ENCODE data around the gene SCMH1.
"Not testable (repeated sequence)": the region's sequence is repeated elsewhere in the genome, so short reads cannot be mapped to it uniquely, and the experiment has no call there.

Gene SCMH1

GRCh38 chr1:41218152-41218551, 24.0 kb downstream of the SCMH1 start:
- no peak for DNase-seq (ENCODE audit: low read depth, low spot score)
- no peak overlapping the region for H3K27ac ChIP-seq

GRCh38 chr1:41217441-41217840, 24.7 kb downstream of the SCMH1 start:
- no peak for DNase-seq (ENCODE audit: low read depth, low spot score)
- H3K27ac ChIP-seq, result no peak overlapping the region

DNA sequence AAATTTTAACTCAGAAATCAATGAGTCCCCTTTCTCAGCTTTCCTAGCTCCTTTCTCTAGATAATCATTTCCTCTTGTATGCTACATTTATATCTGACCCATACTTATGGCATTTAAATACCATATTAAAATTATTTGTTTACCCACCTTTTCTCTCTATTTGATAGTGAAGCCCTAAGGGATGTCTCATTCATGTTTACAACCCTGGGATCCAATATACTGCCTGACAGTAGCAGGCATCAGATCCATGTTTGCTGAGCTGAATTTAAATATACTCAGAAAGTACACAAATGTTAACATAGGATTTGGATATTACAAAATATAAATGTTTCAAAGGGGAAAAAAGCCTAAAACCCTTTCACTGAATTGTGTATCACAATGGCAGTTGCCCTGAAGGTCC, 26.5 kb downstream of the SCMH1 start:
- no peak overlapping the region for H3K27ac ChIP-seq
- DNase-seq (ENCODE audit: low read depth, low spot score), result no peak

- no peak for DNase-seq (ENCODE audit: low read depth, low spot score)
- no peak overlapping the region for H3K27ac ChIP-seq
Observed at GRCh38 chr1:41213341-41213740, 28.8 kb downstream of the SCMH1 start.

DNA sequence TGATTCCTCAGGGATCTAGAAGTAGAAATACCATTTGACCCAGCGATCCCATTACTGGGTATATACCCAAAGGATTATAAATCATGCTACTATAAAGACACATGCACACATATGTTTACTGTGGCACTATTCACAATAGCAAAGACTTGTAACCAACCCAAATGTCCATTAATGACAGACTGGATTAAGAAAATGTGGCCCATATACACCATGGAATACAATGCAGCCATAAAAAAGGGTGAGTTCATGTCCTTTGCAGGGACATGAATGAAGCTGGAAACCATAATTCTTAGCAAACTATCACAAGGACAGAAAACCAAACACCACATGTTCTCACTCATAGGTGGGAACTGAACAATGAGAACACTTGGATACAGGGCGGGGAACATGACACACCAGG, 30.5 kb downstream of the SCMH1 start:
- not testable (repeated sequence) for H3K27ac ChIP-seq; DNase-seq (ENCODE audit: low read depth, low spot score)

- not testable (repeated sequence) for H3K27ac ChIP-seq; DNase-seq (ENCODE audit: low read depth, low spot score)
Observed at GRCh38 chr1:41207053-41207452, 35.1 kb downstream of the SCMH1 start.

DNA sequence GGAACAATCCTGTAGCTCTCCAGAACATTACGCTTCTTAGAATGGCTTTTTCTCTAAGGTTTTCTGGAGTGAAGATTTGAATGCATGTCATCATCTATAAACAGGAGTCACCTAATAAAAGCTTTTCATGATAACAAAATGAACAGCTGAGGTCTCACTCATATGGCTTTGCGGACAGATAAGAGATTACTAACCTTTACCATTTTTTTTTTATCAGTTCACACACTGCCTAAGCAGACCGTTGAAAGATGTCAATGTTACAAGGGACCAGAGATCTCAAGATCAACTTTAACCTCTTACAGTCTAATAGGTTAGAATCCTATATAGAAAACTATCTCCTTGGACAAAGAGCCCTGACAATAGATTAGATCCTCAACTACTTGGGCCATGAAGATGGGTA, 41.4 kb downstream of the SCMH1 start:
- H3K27ac ChIP-seq, result no peak overlapping the region
- no peak for DNase-seq (ENCODE audit: low read depth, low spot score)

DNA sequence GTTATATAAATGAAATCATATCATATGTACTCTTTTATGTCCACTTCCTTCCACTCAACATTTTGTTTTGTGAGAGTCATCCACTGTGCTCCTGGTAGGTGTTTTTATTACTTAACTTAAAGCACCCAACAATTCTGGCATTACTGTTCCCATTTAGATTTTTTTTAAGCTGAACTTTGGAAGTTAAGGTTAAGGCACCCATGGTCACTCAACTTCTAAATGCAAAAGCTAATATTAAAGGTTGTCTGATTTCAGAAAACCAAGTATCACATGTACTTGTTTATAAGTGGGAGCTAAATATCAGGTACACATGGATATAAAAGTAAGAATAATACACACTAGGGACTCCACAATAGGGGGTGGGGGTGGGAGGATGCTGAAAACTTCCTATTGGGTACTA, 42.7 kb downstream of the SCMH1 start:
- no peak overlapping the region for H3K27ac ChIP-seq
- no peak for DNase-seq (ENCODE audit: low read depth, low spot score)

GRCh38 chr1:41192456-41193178, 49.5 kb downstream of the SCMH1 start:
- no peak for DNase-seq (ENCODE audit: low read depth, low spot score)
- no peak overlapping the region for H3K27ac ChIP-seq

DNA sequence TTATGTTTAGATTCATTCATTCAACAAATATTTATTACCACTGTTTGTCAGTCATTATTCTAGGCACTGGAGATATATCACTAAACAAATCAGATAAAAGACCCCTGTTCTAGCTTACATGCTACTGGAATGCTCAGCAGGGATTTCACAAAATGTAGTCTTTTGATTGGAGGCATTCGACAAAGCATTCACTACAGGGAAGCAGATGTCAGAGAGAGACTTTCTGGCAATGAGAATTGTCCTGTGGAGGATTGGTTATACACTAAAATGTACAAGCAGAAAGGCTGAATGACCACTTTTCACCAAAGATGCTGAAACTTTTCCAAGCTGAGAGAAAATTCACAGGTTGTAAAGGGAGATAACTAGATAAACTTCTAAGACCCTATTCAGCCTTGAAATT, 57.7 kb downstream of the SCMH1 start:
- no peak for DNase-seq (ENCODE audit: low read depth, low spot score)
- no peak overlapping the region for H3K27ac ChIP-seq

- DNase-seq (ENCODE audit: low read depth, low spot score); H3K27ac ChIP-seq: not testable (repeated sequence)
Observed at GRCh38 chr1:41178230-41178629, 63.9 kb downstream of the SCMH1 start.

GRCh38 chr1:41175546-41175945, 66.6 kb downstream of the SCMH1 start:
- H3K27ac ChIP-seq, result no peak overlapping the region
- no peak for DNase-seq (ENCODE audit: low read depth, low spot score)

DNA sequence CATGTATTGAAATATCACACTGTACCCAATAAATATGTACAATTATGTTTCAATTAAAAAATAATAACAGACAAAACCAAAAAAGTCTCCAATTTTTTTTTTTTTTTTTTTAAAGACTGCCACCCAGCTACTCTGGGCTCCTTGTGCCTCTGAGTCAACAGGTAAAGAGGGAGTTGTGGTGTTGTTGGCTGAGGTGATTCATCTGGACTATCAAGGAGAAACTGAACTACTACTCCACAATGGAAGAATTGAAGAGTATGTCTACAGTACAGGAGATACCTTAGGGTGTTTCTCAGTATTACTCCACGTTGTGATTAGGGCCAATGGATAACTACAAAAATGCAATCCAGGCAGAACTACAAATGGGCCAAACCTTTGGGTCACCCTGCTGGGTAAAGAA, 67.9 kb downstream of the SCMH1 start:
- no peak overlapping the region for H3K27ac ChIP-seq
- peak; percentile 78 for DNase-seq (ENCODE audit: low read depth, low spot score)

DNA sequence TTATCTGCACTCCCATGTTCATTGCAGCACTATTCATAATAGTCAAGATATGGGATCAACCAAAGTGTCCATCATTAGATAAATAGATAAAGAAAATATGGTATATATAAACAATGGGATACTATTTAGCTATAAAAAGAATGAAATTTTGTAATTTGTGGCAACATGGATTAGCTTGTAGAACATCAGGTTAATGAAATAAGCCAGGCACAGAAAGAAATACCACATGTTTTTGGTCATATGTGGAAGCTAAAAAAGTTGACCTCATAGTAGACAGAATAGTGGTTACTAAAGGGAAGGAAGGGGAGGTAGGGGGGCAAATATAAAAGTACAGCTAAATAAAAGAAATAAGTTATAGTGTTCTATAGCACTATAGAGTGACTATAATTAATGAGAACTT, 68.5 kb downstream of the SCMH1 start:
- DNase-seq (ENCODE audit: low read depth, low spot score), result no peak
- H3K27ac ChIP-seq, result no peak overlapping the region

- DNase-seq (ENCODE audit: low read depth, low spot score), result no peak
- no peak overlapping the region for H3K27ac ChIP-seq
Observed at GRCh38 chr1:41171266-41171874, 70.7 kb downstream of the SCMH1 start.

DNA sequence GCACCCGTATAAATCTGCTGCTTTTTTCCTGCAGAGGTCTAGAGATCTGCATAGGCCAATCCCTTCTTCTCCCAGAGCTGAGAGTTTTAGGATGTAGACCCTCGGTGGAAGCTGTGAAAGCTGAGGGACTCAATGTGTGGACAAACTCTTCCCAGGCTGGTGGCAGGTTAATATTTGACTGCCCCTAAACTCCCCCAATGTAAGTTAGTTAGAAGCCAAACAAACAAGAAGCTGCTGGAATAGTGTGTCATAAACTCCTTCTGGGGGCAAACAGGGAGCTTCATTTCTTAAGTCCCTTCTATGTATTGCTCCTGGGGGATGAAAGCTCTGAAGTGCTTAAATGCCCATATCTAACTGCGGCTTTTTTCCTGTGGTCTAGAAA, 72.3 kb downstream of the SCMH1 start:
- no peak overlapping the region for H3K27ac ChIP-seq
- DNase-seq (ENCODE audit: low read depth, low spot score), result no peak

DNA sequence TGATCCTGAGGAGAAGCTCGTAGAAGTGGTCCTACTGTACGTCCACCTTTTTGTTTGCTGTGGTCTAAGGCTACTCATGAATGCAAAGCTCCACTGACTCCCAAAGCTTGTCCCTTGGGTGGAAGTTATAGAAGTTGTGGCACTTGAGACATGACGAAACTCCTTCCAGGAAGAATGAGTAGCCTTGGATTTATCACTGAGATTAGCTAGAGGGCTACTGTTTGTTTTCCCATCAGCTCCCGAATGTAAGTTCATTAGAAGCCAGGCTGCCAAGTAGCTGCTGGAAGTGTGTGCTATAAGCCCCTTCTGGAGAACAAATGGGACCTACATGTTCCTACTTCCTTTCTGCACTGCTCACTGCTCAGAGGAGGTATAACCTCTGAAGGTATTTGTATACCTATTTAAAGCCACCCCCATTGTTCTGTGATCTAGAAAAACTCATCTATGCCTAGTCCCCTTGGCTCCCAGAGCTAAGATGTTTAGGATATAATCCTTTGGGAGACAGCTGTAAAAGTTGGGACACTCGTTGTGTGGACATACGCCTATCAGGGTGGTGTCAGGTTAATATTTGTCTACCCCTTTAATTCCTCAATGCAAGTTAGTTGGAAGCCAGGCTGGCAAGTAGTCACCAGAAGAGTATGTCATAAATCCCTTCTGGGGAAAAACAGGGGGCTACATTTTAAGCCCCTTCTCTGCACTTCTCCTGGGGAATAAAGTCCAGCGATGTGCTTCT, 72.9 kb downstream of the SCMH1 start:
- no peak overlapping the region for H3K27ac ChIP-seq
- DNase-seq (ENCODE audit: low read depth, low spot score), result no peak

DNA sequence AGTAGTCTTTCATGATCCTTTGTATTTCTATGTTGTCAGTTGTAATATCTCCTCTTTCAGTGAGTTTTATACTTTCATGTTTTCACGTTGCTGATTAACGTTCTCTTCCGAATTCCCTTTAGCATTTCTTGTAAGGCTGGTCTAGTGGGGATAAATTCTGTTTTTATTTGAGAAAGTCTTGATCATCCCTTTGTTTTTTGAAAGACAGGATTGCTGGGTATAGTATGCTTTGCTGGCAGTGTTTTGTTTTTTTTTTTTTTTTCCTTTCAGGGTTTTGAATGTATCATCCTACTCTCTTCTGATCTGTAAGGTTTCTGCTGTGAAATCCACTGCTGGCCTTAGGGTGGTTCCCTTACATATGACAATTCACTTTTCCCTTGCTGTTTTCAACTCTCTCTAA, 74.4 kb downstream of the SCMH1 start:
- no peak overlapping the region for H3K27ac ChIP-seq
- DNase-seq (ENCODE audit: low read depth, low spot score), result no peak

DNA sequence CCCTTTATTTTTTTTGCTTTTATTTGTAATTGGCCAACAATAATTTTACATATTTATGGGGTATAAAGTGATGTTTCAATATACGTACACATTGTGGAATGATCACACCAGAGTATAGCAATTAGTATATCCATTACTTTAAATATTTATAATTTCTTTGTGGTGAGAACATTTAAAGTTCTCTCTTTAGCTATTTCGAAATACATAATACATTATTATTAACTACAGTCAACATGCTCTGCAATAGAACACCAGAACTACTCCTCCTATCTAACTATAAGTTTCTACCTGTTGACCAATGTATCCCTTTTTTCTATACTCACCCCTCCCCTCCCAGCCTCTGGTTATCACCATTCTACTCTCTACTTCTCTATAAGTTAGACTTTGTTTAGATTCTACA, 77.4 kb downstream of the SCMH1 start:
- no peak for DNase-seq (ENCODE audit: low read depth, low spot score)
- no peak overlapping the region for H3K27ac ChIP-seq

DNA sequence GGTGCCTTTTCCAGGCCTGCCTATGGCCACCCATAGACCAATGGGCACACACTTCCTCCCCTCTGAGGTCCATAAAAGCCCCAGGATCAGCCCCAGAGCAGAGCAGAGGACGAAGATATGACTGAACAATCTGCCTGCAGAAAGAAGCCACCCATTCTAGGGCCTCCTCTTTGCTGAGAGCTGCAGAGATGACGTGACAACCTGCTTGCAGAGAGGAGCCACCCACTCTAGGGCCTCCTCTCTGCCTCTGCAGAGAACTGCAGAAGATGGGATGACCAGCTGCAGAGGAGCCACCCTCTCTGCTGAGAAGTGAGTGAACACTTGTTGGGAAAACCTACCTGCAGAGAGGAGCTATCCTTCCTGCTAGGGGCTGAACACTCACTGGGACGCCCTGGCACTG, 79.7 kb downstream of the SCMH1 start:
- H3K27ac ChIP-seq, result no peak overlapping the region
- DNase-seq (ENCODE audit: low read depth, low spot score), result no peak

- no peak overlapping the region for H3K27ac ChIP-seq
Observed at GRCh38 chr1:41161846-41162245, 80.3 kb downstream of the SCMH1 start.

More at GRCh38 chr1:41161846-41162245, 80.3 kb downstream of the SCMH1 start:
- no peak for DNase-seq (ENCODE audit: low read depth, low spot score)

Data from epithelial cell of prostate (primary cell).